ENCODE results near the gene SACS.

SACS gene

GRCh38 chr13:23289917-23290357 lies 143.6 kb downstream of the SACS start:
- H3K36me3 ChIP-seq (ENCODE audit: control insufficient read depth, insufficient read depth, low read length): no peaks in the 10 kb centered on the region
- no peak for DNase-seq (ENCODE audit: low read depth, low spot score)
- H3K4me1 ChIP-seq (ENCODE audit: control insufficient read depth, insufficient read depth, low read length): no peaks in the 10 kb centered on the region
- no peak overlapping the region for H3K4me3 ChIP-seq (ENCODE audit: low read length)
- no peak overlapping the region for H3K27ac ChIP-seq (ENCODE audit: low read length)
- WGBS (ENCODE audit: insufficient coverage, insufficient read length): no CpG with 5 or more reads among the region's 5 CpGs
- no peaks in the 10 kb centered on the region for H3K9me3 ChIP-seq (ENCODE audit: control insufficient read depth, insufficient read depth, low read length)
- H3K27me3 ChIP-seq (ENCODE audit: control insufficient read depth, insufficient read depth, low read length): no peaks in the 10 kb centered on the region

- Histone ChIP-seq H3K9me3 (ENCODE audit: control insufficient read depth, insufficient read depth, low read length) (no peaks in the 10 kb centered on the region), H3K27me3 (ENCODE audit: control insufficient read depth, insufficient read depth, low read length) (no peaks in the 10 kb centered on the region), H3K36me3 (ENCODE audit: control insufficient read depth, insufficient read depth, low read length) (no peaks in the 10 kb centered on the region), H3K27ac (ENCODE audit: low read length) (no peak overlapping the region), H3K4me3 (ENCODE audit: low read length) (no peak overlapping the region), H3K4me1 (ENCODE audit: control insufficient read depth, insufficient read depth, low read length) (no peaks in the 10 kb centered on the region)
- WGBS (ENCODE audit: insufficient coverage, insufficient read length): no CpG with 5 or more reads among the region's 7 CpGs
- no peak for DNase-seq (ENCODE audit: low read depth, low spot score)
These were observed 144.5 kb downstream of the SACS start for GRCh38 chr13:23288995-23289394.

DNA sequence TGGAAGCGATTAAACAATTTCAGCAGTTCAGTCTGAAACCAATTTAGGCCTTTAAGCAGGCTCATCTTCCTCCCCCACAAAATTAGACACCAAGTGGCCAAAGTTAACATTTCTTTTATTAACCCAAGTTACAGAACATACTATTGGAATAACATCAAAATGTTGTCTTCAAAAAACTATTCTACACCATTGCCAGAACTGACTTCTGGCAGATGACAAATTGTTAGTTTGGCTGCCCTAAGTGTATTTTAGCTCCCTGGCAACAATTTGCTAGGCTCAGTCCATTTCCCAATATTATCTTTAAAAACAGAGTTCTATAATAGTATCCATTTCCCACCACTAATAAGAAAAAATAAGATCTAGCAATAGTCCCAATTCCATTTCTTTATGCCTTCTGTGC lies 144.9 kb downstream of the SACS start:
- H3K27me3 ChIP-seq (ENCODE audit: control insufficient read depth, insufficient read depth, low read length): no peaks in the 10 kb centered on the region
- H3K36me3 ChIP-seq (ENCODE audit: control insufficient read depth, insufficient read depth, low read length): no peaks in the 10 kb centered on the region
- H3K4me3 ChIP-seq (ENCODE audit: low read length): no peak overlapping the region
- no peak for DNase-seq (ENCODE audit: low read depth, low spot score)
- no peaks in the 10 kb centered on the region for H3K9me3 ChIP-seq (ENCODE audit: control insufficient read depth, insufficient read depth, low read length)
- no CpG with 5 or more reads among the region's 1 CpG for WGBS (ENCODE audit: insufficient coverage, insufficient read length)
- no peaks in the 10 kb centered on the region for H3K4me1 ChIP-seq (ENCODE audit: control insufficient read depth, insufficient read depth, low read length)
- H3K27ac ChIP-seq (ENCODE audit: low read length): no peak overlapping the region

DNA sequence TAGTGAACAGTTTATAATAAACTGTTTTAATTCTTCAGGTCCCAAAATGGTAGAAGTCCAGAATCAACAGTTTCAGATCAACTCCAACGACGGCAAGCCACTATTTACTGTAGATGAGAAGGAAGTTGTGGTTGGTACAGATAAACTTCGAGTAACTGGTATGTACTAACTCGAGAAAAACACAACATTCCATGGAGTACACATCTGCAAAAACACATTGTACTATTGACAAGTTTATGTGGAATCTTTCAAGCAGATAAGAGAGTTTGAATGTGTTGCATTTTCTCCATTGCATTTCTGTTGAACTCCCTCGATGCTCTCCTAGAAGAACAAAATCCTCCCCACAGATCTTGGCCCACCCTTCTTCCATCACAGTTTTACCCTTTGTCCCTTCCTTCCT lies 154.2 kb downstream of the SACS start:
- H3K4me3 ChIP-seq (ENCODE audit: low read length): no peak overlapping the region
- H3K27ac ChIP-seq (ENCODE audit: low read length): no peak overlapping the region
- DNase-seq (ENCODE audit: low read depth, low spot score): no peak
- WGBS (ENCODE audit: insufficient coverage, insufficient read length): no CpG with 5 or more reads among the region's 5 CpGs
- no peaks in the 10 kb centered on the region for H3K4me1 ChIP-seq (ENCODE audit: control insufficient read depth, insufficient read depth, low read length)
- H3K27me3 ChIP-seq (ENCODE audit: control insufficient read depth, insufficient read depth, low read length): no peaks in the 10 kb centered on the region
- no peaks in the 10 kb centered on the region for H3K36me3 ChIP-seq (ENCODE audit: control insufficient read depth, insufficient read depth, low read length)
- H3K9me3 ChIP-seq (ENCODE audit: control insufficient read depth, insufficient read depth, low read length): no peaks in the 10 kb centered on the region
